Testis (tissue), 3 donors: ENCODE data around the gene ALX3. TPM values are rescaled to one million over a fixed set of nuclear protein-coding genes. Genes with fewer than 3 reads are reported as not detected.
A peak's percentile ranks its signal among the peaks of the same experiment; 100 is the strongest.

Experiments
- DNase-seq: peaks from one replicate; pipeline ENCODE4 v3.0.0-alpha.2; 2019
- H3K27ac ChIP-seq, 2 donors: fragments of 200-600 bp; sonication (generic); one replicate each; pipeline ENCODE4 v1.5.1; 2019
- H3K27me3 ChIP-seq: fragments of 200-600 bp; sonication (generic); one replicate; pipeline ENCODE4 v1.5.1; 2019
- H3K36me3 ChIP-seq: fragments of 200-600 bp; sonication (generic); one replicate; pipeline ENCODE4 v1.5.1; 2017; ENCODE audit warnings: low read depth; ENCODE audit errors: missing control alignments
- H3K4me1 ChIP-seq: fragments of 200-600 bp; sonication (generic); one replicate; pipeline ENCODE4 v1.5.1; 2019
- H3K4me3 ChIP-seq, 2 donors: fragments of 200-600 bp; sonication (generic); one replicate each; pipeline ENCODE4 v1.5.1; 2017 to 2019
- H3K9me3 ChIP-seq: fragments of 200-600 bp; sonication (generic); one replicate; pipeline ENCODE4 v1.5.1; 2017
- POLR2A ChIP-seq: fragments of 450-650 bp; IDR thresholded peaks from one replicate; pipeline ENCODE4 v1.6.1; 2017; ENCODE audit warnings: antibody characterized with exemption, mild to moderate bottlenecking, moderate library complexity
- WGBS, 2 donors: methylation state at CpG; one replicate each; pipeline ENCODE4 v1.1.5; 2018; 5-methylcytosine and 5-hydroxymethylcytosine counted together
- intact Hi-C: fragments of 100-400 bp; cut with DNase I; formaldehyde crosslinking; loops from one replicate; pipeline ENCODE4 v1.15.1; 2023; ENCODE audit warnings: low total_unique reads
- polyA plus RNA-seq: library from polyadenylated mRNA; stranded (reverse); fragments of 350-450 nt; fragmentation: Illumina TruSeq; extraction: RNeasy Lipid Tissue Mini Kit (QIAGEN cat#74804); gene quantifications from one replicate; pipeline ENCODE4 v1.2.3, GENCODE V29; 2014; ENCODE audit warnings: low read depth, low replicate concordance; ENCODE audit not compliant: insufficient read depth
- total RNA-seq, 2 donors: library from RNA; depleted of rRNA; stranded (reverse); fragments of >200 nt; gene quantifications; one replicate each; pipeline ENCODE4 v1.2.3, GENCODE V29; 2016
- TF ChIP-seq, protein P1 (sequence below), 3 experiments: fragments of 450-650 bp in 2 of 3; fragments of 200-600 bp in 1 of 3; sonication (generic) in 1 of 3; IDR thresholded peaks; one replicate each; pipeline ENCODE4 v1.5.1; 2016 to 2019; ENCODE audit warnings: antibody characterized with exemption in 3 of 3, mild to moderate bottlenecking in 2 of 3, moderate library complexity in 1 of 3

ALX3 gene
- total and polyA plus RNA-seq, 3 donors from 2014 or later, result 0.31 to 0.79 (median 0.49) TPM

DNA sequence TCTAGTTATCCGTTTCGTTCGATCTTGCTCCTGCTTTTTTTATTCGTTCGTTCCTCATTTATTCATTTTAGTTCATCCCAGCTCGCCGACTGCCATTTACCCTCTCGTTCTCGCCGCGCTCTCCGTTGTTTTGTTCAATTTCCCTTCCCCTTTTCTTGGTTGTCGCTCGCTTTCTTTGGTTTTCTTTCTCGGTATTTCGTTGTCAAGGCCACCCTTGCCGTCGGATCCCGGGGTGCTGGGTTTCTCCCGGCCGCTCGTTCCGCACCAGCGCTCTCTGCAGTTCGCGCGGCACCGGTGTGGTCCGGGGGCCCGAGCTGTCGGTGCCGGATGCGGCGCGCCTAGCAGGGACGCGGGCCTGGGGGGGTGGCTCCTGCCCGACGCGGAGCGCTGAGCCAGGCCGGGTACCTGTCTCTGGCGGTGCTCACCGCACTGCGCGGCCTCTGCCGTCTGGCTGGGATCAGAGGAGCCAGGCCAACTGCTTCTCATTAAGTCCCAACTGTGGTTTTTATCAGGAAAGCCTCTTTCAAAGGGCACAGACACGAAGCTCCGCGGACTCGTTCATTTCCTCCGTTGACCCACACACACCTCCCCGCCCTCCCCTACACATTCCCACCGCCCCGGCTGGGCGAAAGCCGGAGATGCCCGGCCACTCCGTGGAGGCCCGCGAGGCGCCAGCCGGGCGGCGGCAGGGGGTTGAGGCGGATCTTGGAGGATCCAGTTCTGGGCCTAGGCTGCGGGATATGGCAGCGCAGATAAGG is 1.6 kb downstream of the ALX3 start:
- no peaks in the 10 kb centered on the region for H3K27me3 ChIP-seq
- H3K36me3 ChIP-seq, result no peaks in the 10 kb centered on the region
- H3K4me3 ChIP-seq, result peak overlapping the region in 1 of 2 donors; percentile 26
- intact Hi-C loops, result no loop called here
- H3K9me3 ChIP-seq, result no peaks in the 10 kb centered on the region
- DNase-seq, result no peak
- no peaks in the 10 kb centered on the region for H3K4me1 ChIP-seq
- no peak overlapping the region for H3K27ac ChIP-seq
- TF ChIP-seq, protein P1, sequence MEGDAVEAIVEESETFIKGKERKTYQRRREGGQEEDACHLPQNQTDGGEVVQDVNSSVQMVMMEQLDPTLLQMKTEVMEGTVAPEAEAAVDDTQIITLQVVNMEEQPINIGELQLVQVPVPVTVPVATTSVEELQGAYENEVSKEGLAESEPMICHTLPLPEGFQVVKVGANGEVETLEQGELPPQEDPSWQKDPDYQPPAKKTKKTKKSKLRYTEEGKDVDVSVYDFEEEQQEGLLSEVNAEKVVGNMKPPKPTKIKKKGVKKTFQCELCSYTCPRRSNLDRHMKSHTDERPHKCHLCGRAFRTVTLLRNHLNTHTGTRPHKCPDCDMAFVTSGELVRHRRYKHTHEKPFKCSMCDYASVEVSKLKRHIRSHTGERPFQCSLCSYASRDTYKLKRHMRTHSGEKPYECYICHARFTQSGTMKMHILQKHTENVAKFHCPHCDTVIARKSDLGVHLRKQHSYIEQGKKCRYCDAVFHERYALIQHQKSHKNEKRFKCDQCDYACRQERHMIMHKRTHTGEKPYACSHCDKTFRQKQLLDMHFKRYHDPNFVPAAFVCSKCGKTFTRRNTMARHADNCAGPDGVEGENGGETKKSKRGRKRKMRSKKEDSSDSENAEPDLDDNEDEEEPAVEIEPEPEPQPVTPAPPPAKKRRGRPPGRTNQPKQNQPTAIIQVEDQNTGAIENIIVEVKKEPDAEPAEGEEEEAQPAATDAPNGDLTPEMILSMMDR (IDR thresholded peaks at IDR 0.05), result no peak
- TF ChIP-seq POLR2A, result no peak
- 9 to 19% methylated on average over 23 to 52 of the region's 68 CpGs for WGBS, 2 donors

DNA sequence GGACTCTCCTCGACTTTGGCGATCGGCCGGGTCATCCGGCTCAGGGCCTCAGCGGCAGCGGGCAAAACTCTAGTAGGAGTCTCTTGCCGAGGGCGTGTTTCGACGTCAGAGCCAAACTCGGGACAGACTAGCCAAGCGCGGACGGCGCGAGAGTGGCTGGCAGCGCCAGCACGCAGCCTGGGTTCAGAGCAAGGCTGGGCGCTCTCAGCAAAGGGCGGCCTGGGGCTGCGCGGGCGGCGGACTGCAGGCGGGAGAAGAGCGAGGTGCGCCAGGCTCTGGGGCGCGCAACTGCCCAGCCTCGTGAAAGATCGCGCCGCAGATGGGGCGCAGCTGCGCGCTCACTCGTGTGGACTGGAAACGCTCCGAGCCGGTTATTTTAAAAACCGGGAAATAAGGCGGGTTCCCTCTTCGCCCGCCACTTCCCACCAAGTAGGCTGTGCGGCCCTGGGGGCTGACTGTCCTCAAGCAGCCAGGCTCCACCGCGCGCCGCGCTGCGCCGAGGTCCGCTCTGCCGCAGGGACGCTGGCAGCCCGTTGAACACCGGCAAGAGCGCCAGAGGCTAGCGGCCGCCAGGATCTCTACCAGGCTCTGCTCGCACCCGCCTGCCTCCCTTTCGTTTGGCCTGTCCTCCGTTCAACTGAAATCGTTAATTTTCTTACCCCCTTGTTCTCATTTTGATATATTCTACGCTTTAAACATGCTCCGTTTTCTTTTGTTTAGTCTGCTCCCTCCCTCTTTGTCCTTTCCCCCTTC is 2.4 kb downstream of the ALX3 start:
- no peaks in the 10 kb centered on the region for H3K36me3 ChIP-seq
- TF ChIP-seq, protein P1 (IDR thresholded peaks at IDR 0.05), result no peak
- TF ChIP-seq POLR2A, result no peak
- 22 to 41% methylated on average over 38 to 63 of the region's 68 CpGs for WGBS, 2 donors

DNA sequence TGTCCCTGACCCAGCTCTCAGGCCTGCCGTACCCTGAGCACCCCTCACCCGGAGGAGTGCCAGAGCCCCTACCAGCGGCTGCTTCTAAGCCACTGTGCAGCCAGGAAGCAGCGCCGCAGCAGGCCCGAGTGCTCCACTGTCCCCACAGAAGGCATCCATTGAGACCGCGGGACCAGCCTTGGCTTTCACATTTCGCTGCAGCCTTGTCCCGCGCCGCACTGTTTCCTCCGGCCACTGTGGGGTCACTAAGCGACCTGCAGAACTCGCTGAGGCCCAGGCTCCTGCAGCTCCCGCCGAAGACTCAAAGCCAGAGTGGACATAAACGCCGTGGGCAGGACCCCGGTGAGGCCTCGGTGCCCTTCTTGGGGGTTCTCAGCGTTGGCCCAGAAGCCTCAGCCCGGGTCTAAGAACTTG is 3.0 kb downstream of the ALX3 start:
- Histone ChIP-seq H3K36me3 (no peaks in the 10 kb centered on the region), H3K4me1 (no peaks in the 10 kb centered on the region), H3K27me3 (no peaks in the 10 kb centered on the region), H3K4me3 (no peak overlapping the region), H3K27ac (no peak overlapping the region), H3K9me3 (no peaks in the 10 kb centered on the region)
- intact Hi-C loops, result no loop called here
- no peak for DNase-seq
- 64 to 65% methylated on average over 7 to 23 of the region's 23 CpGs for WGBS, 2 donors
- TF ChIP-seq, protein P1 (IDR thresholded peaks at IDR 0.05), result no peak
- no peak for TF ChIP-seq POLR2A

More for the DNA sequence above, 2.4 kb downstream of the ALX3 start:
- intact Hi-C loops, result no loop called here
- H3K9me3 ChIP-seq, result no peaks in the 10 kb centered on the region
- H3K4me1 ChIP-seq, result no peaks in the 10 kb centered on the region
- H3K27ac ChIP-seq, result no peak overlapping the region
- no peak overlapping the region for H3K4me3 ChIP-seq
- no peak for DNase-seq
- H3K27me3 ChIP-seq, result no peaks in the 10 kb centered on the region

DNA sequence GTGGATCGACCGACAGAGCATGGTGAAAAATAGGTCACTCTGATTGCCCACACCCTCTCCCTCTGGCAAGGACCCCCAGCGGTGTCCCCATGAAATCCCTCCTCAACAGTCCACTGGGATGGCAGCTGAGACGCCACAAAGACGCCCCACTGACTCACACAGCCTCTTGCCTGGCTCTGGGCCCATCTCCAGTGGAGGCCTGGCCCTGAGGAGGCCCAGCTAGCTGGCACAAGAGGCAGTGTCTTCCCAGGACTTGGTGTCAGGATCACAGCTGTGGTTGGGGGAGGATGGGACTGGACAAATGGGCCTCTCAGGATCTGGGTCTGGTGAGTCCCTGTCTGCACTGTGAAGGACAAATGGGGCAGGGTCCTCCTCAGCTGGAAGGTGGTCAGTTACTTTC is 4.6 kb downstream of the ALX3 start:
- 88 to 92% methylated on average over 5 of the region's 5 CpGs for WGBS, 2 donors
- H3K4me1 ChIP-seq, result no peaks in the 10 kb centered on the region
- TF ChIP-seq, protein P1 (IDR thresholded peaks at IDR 0.05), result no peak
- no peak for TF ChIP-seq POLR2A
- H3K4me3 ChIP-seq, result no peak overlapping the region
- no peak for DNase-seq
- intact Hi-C loops, result no loop called here
- H3K36me3 ChIP-seq, result no peaks in the 10 kb centered on the region
- no peaks in the 10 kb centered on the region for H3K27me3 ChIP-seq
- H3K27ac ChIP-seq, result no peak overlapping the region
- H3K9me3 ChIP-seq, result no peaks in the 10 kb centered on the region
